ENCODE data around the gene TRIM25.

DNA sequence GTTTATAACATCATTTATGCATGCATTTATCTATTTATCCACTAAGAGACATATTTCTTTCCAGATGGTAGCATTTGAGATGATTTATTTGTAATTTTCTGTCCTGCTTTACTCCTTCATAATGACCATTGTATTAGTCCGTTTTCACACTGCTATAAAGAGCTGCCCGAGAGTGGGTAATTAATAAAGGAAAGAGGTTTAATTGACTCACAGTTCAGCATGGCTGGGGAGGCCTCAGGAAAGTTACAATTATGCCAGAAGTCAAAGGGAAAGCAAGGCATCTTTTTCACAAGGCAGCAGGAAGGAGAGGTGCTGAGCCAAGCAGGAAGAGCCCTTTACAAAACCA lies 28.6 kb downstream of the TRIM25 start:
- TF ChIP-seq, protein P1, sequence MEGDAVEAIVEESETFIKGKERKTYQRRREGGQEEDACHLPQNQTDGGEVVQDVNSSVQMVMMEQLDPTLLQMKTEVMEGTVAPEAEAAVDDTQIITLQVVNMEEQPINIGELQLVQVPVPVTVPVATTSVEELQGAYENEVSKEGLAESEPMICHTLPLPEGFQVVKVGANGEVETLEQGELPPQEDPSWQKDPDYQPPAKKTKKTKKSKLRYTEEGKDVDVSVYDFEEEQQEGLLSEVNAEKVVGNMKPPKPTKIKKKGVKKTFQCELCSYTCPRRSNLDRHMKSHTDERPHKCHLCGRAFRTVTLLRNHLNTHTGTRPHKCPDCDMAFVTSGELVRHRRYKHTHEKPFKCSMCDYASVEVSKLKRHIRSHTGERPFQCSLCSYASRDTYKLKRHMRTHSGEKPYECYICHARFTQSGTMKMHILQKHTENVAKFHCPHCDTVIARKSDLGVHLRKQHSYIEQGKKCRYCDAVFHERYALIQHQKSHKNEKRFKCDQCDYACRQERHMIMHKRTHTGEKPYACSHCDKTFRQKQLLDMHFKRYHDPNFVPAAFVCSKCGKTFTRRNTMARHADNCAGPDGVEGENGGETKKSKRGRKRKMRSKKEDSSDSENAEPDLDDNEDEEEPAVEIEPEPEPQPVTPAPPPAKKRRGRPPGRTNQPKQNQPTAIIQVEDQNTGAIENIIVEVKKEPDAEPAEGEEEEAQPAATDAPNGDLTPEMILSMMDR (IDR thresholded peaks at IDR 0.05): no peak
- no peak for TF ChIP-seq POLR2A (IDR thresholded peaks at IDR 0.05)
